HepG2 (cell line): ENCODE results near the gene C21orf91. TPM values are rescaled to one million over a fixed set of nuclear protein-coding genes. Genes with fewer than 3 reads are reported as not detected.

Experiments used
- ATAC-seq: fragments of 200-7000 bp; cut with Tn5 transposase; 3 replicates; pipeline ENCODE4 v1.9.1; 2020; ENCODE audit warnings: mild to moderate bottlenecking, moderate library complexity
- BruUV-seq: library from RNA; stranded (reverse); fragments of 400-500 nt; replicated peaks from 2 replicates; lab custom pipeline; 2021; lab: Mats Ljungman, UMichigan
- CTCF ChIA-PET: fragments of 300-600 bp; formaldehyde crosslinking; extraction: SDS; loops from one replicate; lab custom pipeline; 2021; ENCODE audit warnings: low total read pairs, inconsistent platforms, low intra/inter-chr PET ratio; lab: Yijun Ruan, JAX
- POLR2A ChIA-PET: fragments of 350-600 bp; sonication (Branson Sonifier 250); formaldehyde crosslinking; loops from one replicate; lab custom pipeline; 2020; ENCODE audit warnings: antibody characterized with exemption, inconsistent platforms; lab: Yijun Ruan, JAX
- DNase-seq: peaks from one replicate; pipeline ENCODE4 v3.0.0-alpha.2; 2015; ENCODE audit warnings: low spot score
- FAIRE-seq: peaks from 3 replicates; lab custom pipeline; 2011; peaks lifted over from hg19 to GRCh38; lab: Jason Lieb, UNC
- H2AFZ ChIP-seq: one replicate; pipeline ENCODE4 v1.6.1; 2011; ENCODE audit warnings: low read length, inconsistent platforms
- H3K27ac ChIP-seq: fragments of 300-600 bp; 3 replicates; pipeline ENCODE4 v1.8.0; 2011; ENCODE audit warnings: mixed run types, mild to moderate bottlenecking, mixed read lengths, low read length, inconsistent platforms; ENCODE audit not compliant: insufficient read depth; ENCODE audit errors: extremely low read length
- H3K27me3 ChIP-seq, 2 experiments: fragments of 200-600 bp in 1 of 2; 2 replicates in 1 of 2; 3 replicates in 1 of 2; pipeline versions ENCODE4 v1.6.0 to v1.8.0; 2011; ENCODE audit warnings: low read length in 2 of 2, mild to moderate bottlenecking in 2 of 2, moderate library complexity in 2 of 2, inconsistent platforms in 1 of 2; ENCODE audit not compliant: insufficient read depth in 2 of 2, control insufficient read depth in 1 of 2
- H3K36me3 ChIP-seq, 2 experiments: fragments of 200-600 bp in 1 of 2; replicated peaks in 1 of 2; 2 replicates in 1 of 2; 3 replicates in 1 of 2; pipeline versions ENCODE4 v1.5.1 to v1.8.0; 2011; ENCODE audit warnings: low read length in 2 of 2, inconsistent platforms in 1 of 2; ENCODE audit not compliant: insufficient read depth in 2 of 2, control insufficient read depth in 1 of 2
- H3K4me1 ChIP-seq: 2 replicates; pipeline ENCODE4 v1.5.1; 2012; ENCODE audit warnings: low read length, inconsistent platforms; ENCODE audit not compliant: insufficient read depth
- H3K4me2 ChIP-seq: 2 replicates; pipeline ENCODE4 v1.6.0; 2011; ENCODE audit warnings: low read depth, low read length, inconsistent platforms
- H3K4me3 ChIP-seq, 3 experiments: fragments of 200-600 bp in 1 of 3; sonication (generic), shearing (Covaris generic) in 1 of 3; replicated peaks in 1 of 3; 2 replicates each; pipeline ENCODE4 v1.5.1; 2011 to 2016; ENCODE audit warnings: low read length in 3 of 3, inconsistent platforms in 2 of 3, low read depth in 2 of 3, mild to moderate bottlenecking in 2 of 3, control low read depth in 1 of 3, mixed read lengths in 1 of 3; ENCODE audit not compliant: insufficient read depth in 1 of 3
- H3K79me2 ChIP-seq: one replicate; pipeline ENCODE4 v1.6.1; 2011; ENCODE audit warnings: low read length, inconsistent platforms; ENCODE audit not compliant: insufficient read depth
- H3K9ac ChIP-seq: 2 replicates; pipeline ENCODE4 v1.6.0; 2011; ENCODE audit warnings: mild to moderate bottlenecking, low read depth, low read length, inconsistent platforms; ENCODE audit not compliant: insufficient read depth
- H3K9me3 ChIP-seq: 2 replicates; pipeline ENCODE4 v1.5.1; 2012; ENCODE audit warnings: mild to moderate bottlenecking, low read length
- H4K20me1 ChIP-seq: 2 replicates; pipeline ENCODE4 v1.6.0; 2011; ENCODE audit warnings: inconsistent platforms, mild to moderate bottlenecking, low read length, moderate library complexity; ENCODE audit not compliant: insufficient read depth
- BORCS8-MEF2B ChIP-seq: sonication (generic); formaldehyde crosslinking; IDR thresholded peaks from 2 replicates; pipeline ENCODE4 v1.8.0; 2022; ENCODE audit warnings: mild to moderate bottlenecking, missing genetic modification reagents
- DDIT3 ChIP-seq: sonication (generic); formaldehyde crosslinking; IDR thresholded peaks from 2 replicates; pipeline ENCODE4 v1.4.0; 2020; ENCODE audit warnings: mild to moderate bottlenecking, missing genetic modification reagents
- EEA1 ChIP-seq: sonication (generic); formaldehyde crosslinking; IDR thresholded peaks from 2 replicates; pipeline ENCODE4 v1.5.1; 2020; ENCODE audit warnings: mild to moderate bottlenecking, missing genetic modification reagents, borderline replicate concordance
- EED ChIP-seq: sonication (generic); formaldehyde crosslinking; IDR thresholded peaks from 2 replicates; pipeline ENCODE4 v1.5.0; 2020; ENCODE audit warnings: mild to moderate bottlenecking, missing genetic modification reagents
- FOSL1 ChIP-seq: sonication (generic); formaldehyde crosslinking; IDR thresholded peaks from 2 replicates; pipeline ENCODE4 v1.9.0; 2021; ENCODE audit warnings: missing genetic modification reagents, borderline replicate concordance
- FOXK1 ChIP-seq: sonication (generic); formaldehyde crosslinking; IDR thresholded peaks from 2 replicates; pipeline ENCODE4 v1.4.0; 2020; ENCODE audit warnings: low read depth, missing genetic modification reagents, borderline replicate concordance
- HOXD1 ChIP-seq: sonication (generic); formaldehyde crosslinking; IDR thresholded peaks from 2 replicates; pipeline ENCODE4 v1.5.0; 2020; ENCODE audit warnings: missing genetic modification reagents
- ISX ChIP-seq: sonication (generic); formaldehyde crosslinking; conservative IDR thresholded peaks from 2 replicates; pipeline ENCODE4 v1.5.0; 2020; ENCODE audit warnings: missing genetic modification reagents
- MYNN ChIP-seq: sonication (generic); formaldehyde crosslinking; IDR thresholded peaks from 2 replicates; pipeline ENCODE4 v1.4.0; 2020; ENCODE audit warnings: mild to moderate bottlenecking, low read depth, missing genetic modification reagents
- PLRG1 ChIP-seq: fragments of 450-650 bp; conservative IDR thresholded peaks from 2 replicates; pipeline ENCODE4 v1.6.1; 2016
- TRIM24 ChIP-seq: sonication (generic); formaldehyde crosslinking; IDR thresholded peaks from 2 replicates; pipeline ENCODE4 v1.8.0; 2022; ENCODE audit warnings: mild to moderate bottlenecking, missing genetic modification reagents
- ZBTB3 ChIP-seq: sonication (generic); formaldehyde crosslinking; IDR thresholded peaks from 2 replicates; pipeline ENCODE4 v1.4.0; 2020; ENCODE audit warnings: low read depth, mild to moderate bottlenecking, moderate library complexity, missing genetic modification reagents, borderline replicate concordance
- ZBTB7B ChIP-seq: sonication (generic); formaldehyde crosslinking; IDR thresholded peaks from 2 replicates; pipeline ENCODE4 v1.4.0; 2020; ENCODE audit warnings: missing genetic modification reagents
- ZEB1 ChIP-seq: IDR thresholded peaks from 2 replicates; pipeline ENCODE4 v1.6.1; 2012; ENCODE audit warnings: mild to moderate bottlenecking, low read depth, inconsistent platforms; ENCODE audit not compliant: insufficient replicate concordance
- ZMYM4 ChIP-seq: sonication (generic); formaldehyde crosslinking; IDR thresholded peaks from 2 replicates; pipeline ENCODE4 v1.8.1; 2023; ENCODE audit warnings: mild to moderate bottlenecking, missing genetic modification reagents
- ZNF20 ChIP-seq: sonication (generic); formaldehyde crosslinking; IDR thresholded peaks from 2 replicates; pipeline ENCODE4 v1.4.0; 2020; ENCODE audit warnings: mild to moderate bottlenecking, moderate library complexity, missing genetic modification reagents
- ZNF333 ChIP-seq: sonication (generic); formaldehyde crosslinking; IDR thresholded peaks from 2 replicates; pipeline ENCODE4 v1.4.0; 2020; ENCODE audit warnings: mild to moderate bottlenecking, missing genetic modification reagents, borderline replicate concordance
- ZNF547 ChIP-seq: sonication (generic); formaldehyde crosslinking; IDR thresholded peaks from 2 replicates; pipeline ENCODE4 v1.5.1; 2020; ENCODE audit warnings: mild to moderate bottlenecking, missing genetic modification reagents
- ZNF549 ChIP-seq: sonication (generic); formaldehyde crosslinking; IDR thresholded peaks from 2 replicates; pipeline ENCODE4 v1.5.0; 2020; ENCODE audit warnings: missing genetic modification reagents
- ZNF674 ChIP-seq: sonication (generic); formaldehyde crosslinking; IDR thresholded peaks from 2 replicates; pipeline ENCODE4 v1.5.0; 2020; ENCODE audit warnings: low read depth, mild to moderate bottlenecking, missing genetic modification reagents
- ZNF703 ChIP-seq: sonication (generic); formaldehyde crosslinking; IDR thresholded peaks from 2 replicates; pipeline ENCODE4 v1.5.1; 2020; ENCODE audit warnings: missing genetic modification reagents, mild to moderate bottlenecking, moderate library complexity, borderline replicate concordance
- ZNF879 ChIP-seq: sonication (generic); formaldehyde crosslinking; IDR thresholded peaks from 2 replicates; pipeline ENCODE4 v1.8.1; 2023; ENCODE audit warnings: missing genetic modification reagents
- WGBS: methylation state at CpG from one replicate; pipeline ENCODE4 v1.1.6; 2017; ENCODE audit warnings: low lambda C conversion rate; 5-methylcytosine and 5-hydroxymethylcytosine counted together
- in situ Hi-C: cut with HindIII; loops from 2 replicates; pipeline ENCODE4 v1.10.0; 2017; ENCODE audit warnings: low pct_unique_long_range_greater_than_20kb; ENCODE audit not compliant: extremely low pct_ligation_motif_present
- intact Hi-C: fragments of 100-400 bp; cut with micrococcal nuclease; formaldehyde crosslinking; loops from one replicate; pipeline ENCODE4 v1.10.0; 2022; ENCODE audit not compliant: unreplicated experiment
- polyA plus RNA-seq, 8 experiments: library from polyadenylated mRNA; depleted of rRNA in 3 of 8; stranded (reverse) in 7 of 8; unstranded in 1 of 8; fragments of >200 nt; fragmentation: Illumina TruSeq in 4 of 8; extraction: Trizol in 4 of 8; gene quantifications; 2 replicates each; pipeline versions ENCODE4 v1.2.1 to v1.2.3, GENCODE V29; 2011 to 2016; ENCODE audit warnings: low read depth in 4 of 8, missing spikeins in 1 of 8, mixed read lengths in 1 of 8; ENCODE audit not compliant: insufficient read depth in 1 of 8
- total RNA-seq, 5 experiments: library from RNA; depleted of rRNA; stranded (reverse); fragments of >200 nt; fragmentation: Illumina TruSeq; extraction: Trizol; gene quantifications; 2 replicates each; pipeline ENCODE4 v1.2.3, GENCODE V29; 2016; ENCODE audit warnings: low read depth in 1 of 5
- TF ChIP-seq, protein P1 (sequence below): IDR thresholded peaks from 2 replicates; pipeline ENCODE4 v1.6.1; 2016; ENCODE audit warnings: missing compliant biosample characterization, missing genetic modification reagents, borderline replicate concordance
- TF ChIP-seq, protein P2 (sequence below): sonication (generic); formaldehyde crosslinking; IDR thresholded peaks from 2 replicates; pipeline ENCODE4 v1.5.1; 2020; ENCODE audit warnings: missing genetic modification reagents, mild to moderate bottlenecking, borderline replicate concordance
- TF ChIP-seq, protein P3 (sequence below): sonication (generic); formaldehyde crosslinking; IDR thresholded peaks from 2 replicates; pipeline ENCODE4 v1.4.0; 2020; ENCODE audit warnings: missing genetic modification reagents; ENCODE audit errors: not compliant biosample characterization

The C21orf91 gene
- total and polyA plus RNA-seq, 2 of the 13 experiments (the other 11 are each of a cell fraction or from before 2014, with no cell fraction given), result 2.9 to 7.8 TPM

GRCh38 chr21:17803536-17803935 lies 15.6 kb downstream of the C21orf91 start:
- in situ Hi-C loops, result no loop called here

DNA sequence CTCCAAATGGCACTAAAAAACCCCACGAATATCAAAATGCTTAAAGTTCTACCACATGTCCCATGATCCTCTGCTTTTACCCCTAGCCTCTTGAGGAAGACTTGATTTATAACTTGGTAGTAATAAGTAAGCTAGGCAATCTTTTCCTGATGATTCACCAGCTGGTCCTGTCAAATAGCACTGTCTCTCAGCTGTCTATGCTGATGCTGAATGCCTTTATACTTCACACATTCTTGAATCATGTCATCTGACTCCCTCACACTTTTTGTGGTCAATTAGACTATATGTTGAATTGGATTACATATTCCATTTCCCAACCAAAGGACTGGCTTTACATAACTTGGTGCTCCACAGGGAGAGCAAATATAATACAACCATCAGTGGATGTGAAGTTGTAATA lies 16.6 kb downstream of the C21orf91 start:
- Histone ChIP-seq H3K4me1 (no peaks in the 10 kb centered on the region), H2AFZ (no peak overlapping the region), H3K79me2 (no peaks in the 10 kb centered on the region), H3K4me3 (no peak overlapping the region), H3K27ac (no peak overlapping the region), H3K9me3 (peaks cover under 1% of the 10 kb centered on the region; the same call in 1 of the 2 replicates), H3K9ac (no peak overlapping the region), H3K27me3 (no peaks in the 10 kb centered on the region), H3K36me3 (peaks cover 0 to 9% of the 10 kb centered on the region in 2 experiments; a peak in 1 of 5 replicates), H4K20me1 (no peaks in the 10 kb centered on the region), H3K4me2 (no peak overlapping the region)
- FAIRE-seq, result no peak
- CTCF ChIA-PET, result no interaction called here
- 96% methylated on average over 1 of the region's 1 CpG for WGBS
- no TSS peak for BruUV-seq
- no peak for DNase-seq
- in situ Hi-C loops, result no loop called here
- ATAC-seq, result no peak
- POLR2A ChIA-PET, result no interaction called here
- intact Hi-C loops, result no loop called here
- TF ChIP-seq ZNF549 (CRISPR knock-in tag) (no peak), DDIT3 (CRISPR knock-in tag) (no peak), EEA1 (CRISPR knock-in tag) (no peak), FOXK1 (CRISPR knock-in tag) (no peak), ISX (CRISPR knock-in tag) (no peak), ZEB1 (no peak), ZNF547 (no peak), BORCS8-MEF2B (CRISPR knock-in tag) (no peak), ZMYM4 (CRISPR knock-in tag) (no peak), MYNN (CRISPR knock-in tag) (no peak)
- TF ChIP-seq, protein P1, sequence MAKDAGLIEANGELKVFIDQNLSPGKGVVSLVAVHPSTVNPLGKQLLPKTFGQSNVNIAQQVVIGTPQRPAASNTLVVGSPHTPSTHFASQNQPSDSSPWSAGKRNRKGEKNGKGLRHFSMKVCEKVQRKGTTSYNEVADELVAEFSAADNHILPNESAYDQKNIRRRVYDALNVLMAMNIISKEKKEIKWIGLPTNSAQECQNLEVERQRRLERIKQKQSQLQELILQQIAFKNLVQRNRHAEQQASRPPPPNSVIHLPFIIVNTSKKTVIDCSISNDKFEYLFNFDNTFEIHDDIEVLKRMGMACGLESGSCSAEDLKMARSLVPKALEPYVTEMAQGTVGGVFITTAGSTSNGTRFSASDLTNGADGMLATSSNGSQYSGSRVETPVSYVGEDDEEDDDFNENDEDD (CRISPR knock-in tag), result no peak
- TF ChIP-seq, protein P2, sequence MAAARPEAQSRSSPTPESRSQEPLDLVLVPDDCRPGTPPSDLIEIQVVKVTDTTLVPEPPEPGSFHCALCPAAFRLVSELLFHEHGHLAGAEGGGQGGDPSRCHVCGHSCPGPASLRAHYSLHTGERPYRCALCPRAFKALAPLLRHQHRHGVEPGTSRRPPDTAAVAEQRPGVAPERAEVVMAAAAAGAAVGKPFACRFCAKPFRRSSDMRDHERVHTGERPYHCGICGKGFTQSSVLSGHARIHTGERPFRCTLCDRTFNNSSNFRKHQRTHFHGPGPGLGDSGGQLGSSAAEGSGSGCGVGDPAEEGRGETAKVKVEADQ, result no peak

More at GRCh38 chr21:17803536-17803935, 15.6 kb downstream of the C21orf91 start:
- TF ChIP-seq EED (CRISPR knock-in tag), result no peak
- TF ChIP-seq ZNF20 (CRISPR knock-in tag), result no peak
- TF ChIP-seq ZBTB3 (CRISPR knock-in tag), result no peak
- TF ChIP-seq, protein P3, sequence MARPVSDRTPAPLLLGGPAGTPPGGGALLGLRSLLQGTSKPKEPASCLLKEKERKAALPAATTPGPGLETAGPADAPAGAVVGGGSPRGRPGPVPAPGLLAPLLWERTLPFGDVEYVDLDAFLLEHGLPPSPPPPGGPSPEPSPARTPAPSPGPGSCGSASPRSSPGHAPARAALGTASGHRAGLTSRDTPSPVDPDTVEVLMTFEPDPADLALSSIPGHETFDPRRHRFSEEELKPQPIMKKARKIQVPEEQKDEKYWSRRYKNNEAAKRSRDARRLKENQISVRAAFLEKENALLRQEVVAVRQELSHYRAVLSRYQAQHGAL (CRISPR knock-in tag), result no peak
- no peak for TF ChIP-seq ZBTB7B (CRISPR knock-in tag)
- no peak for TF ChIP-seq ZNF703 (CRISPR knock-in tag)
- TF ChIP-seq FOSL1 (CRISPR knock-in tag), result no peak
- no peak for TF ChIP-seq HOXD1
- TF ChIP-seq PLRG1, result no peak
- no peak for TF ChIP-seq TRIM24 (CRISPR knock-in tag)
- TF ChIP-seq ZNF333 (CRISPR knock-in tag), result no peak
- no peak for TF ChIP-seq ZNF674 (CRISPR knock-in tag)
- TF ChIP-seq ZNF879, result no peak
- TF ChIP-seq, all 625 proteins: peak for 0
- intact Hi-C loops, result no loop called here
- H3K79me2 ChIP-seq, result no peaks in the 10 kb centered on the region
- CTCF ChIA-PET, result no interaction called here
- ATAC-seq (no peak), DNase-seq (no peak), FAIRE-seq (no peak)
- no peak overlapping the region for H2AFZ ChIP-seq
- POLR2A ChIA-PET, result no interaction called here
- H3K27ac ChIP-seq, result no peak overlapping the region
- no peaks in the 10 kb centered on the region for H4K20me1 ChIP-seq
- WGBS, result 97% methylated on average over 3 of the region's 3 CpGs
- peaks cover 0 to 18% of the 10 kb centered on the region in 2 experiments; a peak in 3 of 5 replicates for H3K36me3 ChIP-seq
- peaks cover 10% of the 10 kb centered on the region for H3K9me3 ChIP-seq
- H3K4me3 ChIP-seq, result no peak overlapping the region
- no TSS peak for BruUV-seq
- H3K4me1 ChIP-seq, result no peaks in the 10 kb centered on the region
- no peak overlapping the region for H3K4me2 ChIP-seq
- no peaks in the 10 kb centered on the region for H3K27me3 ChIP-seq
- H3K9ac ChIP-seq, result no peak overlapping the region
